Measurements from ENCODE around the gene CDH4.

The CDH4 gene

GRCh38 chr20:61210862-61211261 lies 41.2 kb upstream of the CDH4 start:
- TF ChIP-seq POLR2AphosphoS5 (IDR thresholded peaks at IDR 0.05; ENCODE audit: low read depth, low read length) (no peak), FOXP2 (optimal IDR thresholded peaks at IDR 0.05; ENCODE audit: borderline replicate concordance, extremely low read depth, extremely low read length, insufficient read depth) (no peak), SIN3A (IDR thresholded peaks at IDR 0.05; ENCODE audit: borderline replicate concordance, insufficient read depth, low read length) (no peak), REST (IDR thresholded peaks at IDR 0.05; ENCODE audit: insufficient read depth in 1 of 2, low read depth in 2 of 2, low read length in 2 of 2) (no peak), TAF1 (IDR thresholded peaks at IDR 0.05; ENCODE audit: borderline replicate concordance, insufficient read depth, low read length) (no peak)

- TF ChIP-seq REST (IDR thresholded peaks at IDR 0.05; ENCODE audit: insufficient read depth in 1 of 2, low read depth in 2 of 2, low read length in 2 of 2) (no peak), POLR2AphosphoS5 (IDR thresholded peaks at IDR 0.05; ENCODE audit: low read depth, low read length) (no peak), SIN3A (IDR thresholded peaks at IDR 0.05; ENCODE audit: borderline replicate concordance, insufficient read depth, low read length) (no peak), FOXP2 (optimal IDR thresholded peaks at IDR 0.05; ENCODE audit: borderline replicate concordance, extremely low read depth, extremely low read length, insufficient read depth) (no peak), TAF1 (IDR thresholded peaks at IDR 0.05; ENCODE audit: borderline replicate concordance, insufficient read depth, low read length) (no peak)
Observed at GRCh38 chr20:61217848-61218247, 34.2 kb upstream of the CDH4 start.

GRCh38 chr20:61219021-61219431 lies 33.0 kb upstream of the CDH4 start:
- TF ChIP-seq TAF1 (IDR thresholded peaks at IDR 0.05; ENCODE audit: borderline replicate concordance, insufficient read depth, low read length) = no peak
- TF ChIP-seq FOXP2 (optimal IDR thresholded peaks at IDR 0.05; ENCODE audit: borderline replicate concordance, extremely low read depth, extremely low read length, insufficient read depth) = no peak
- TF ChIP-seq SIN3A (IDR thresholded peaks at IDR 0.05; ENCODE audit: borderline replicate concordance, insufficient read depth, low read length) = no peak
- no peak for TF ChIP-seq REST (IDR thresholded peaks at IDR 0.05; ENCODE audit: insufficient read depth in 1 of 2, low read depth in 2 of 2, low read length in 2 of 2)
- no peak for TF ChIP-seq POLR2AphosphoS5 (IDR thresholded peaks at IDR 0.05; ENCODE audit: low read depth, low read length)

- TF ChIP-seq SIN3A (IDR thresholded peaks at IDR 0.05; ENCODE audit: borderline replicate concordance, insufficient read depth, low read length) = no peak
- TF ChIP-seq REST (IDR thresholded peaks at IDR 0.05; ENCODE audit: insufficient read depth in 1 of 2, low read depth in 2 of 2, low read length in 2 of 2) = no peak
Observed at GRCh38 chr20:61220131-61220530, 31.9 kb upstream of the CDH4 start.

GRCh38 chr20:61220626-61221325 lies 31.3 kb upstream of the CDH4 start:
- TF ChIP-seq TAF1 (IDR thresholded peaks at IDR 0.05; ENCODE audit: borderline replicate concordance, insufficient read depth, low read length) (no peak), POLR2AphosphoS5 (IDR thresholded peaks at IDR 0.05; ENCODE audit: low read depth, low read length) (no peak), SIN3A (IDR thresholded peaks at IDR 0.05; ENCODE audit: borderline replicate concordance, insufficient read depth, low read length) (no peak), FOXP2 (optimal IDR thresholded peaks at IDR 0.05; ENCODE audit: borderline replicate concordance, extremely low read depth, extremely low read length, insufficient read depth) (no peak), REST (IDR thresholded peaks at IDR 0.05; ENCODE audit: insufficient read depth in 1 of 2, low read depth in 2 of 2, low read length in 2 of 2) (no peak)

All from PFSK-1 (cell line).